H1 (cell line): Measurements from ENCODE around the gene USH2A. TPM values are rescaled to one million over a fixed set of nuclear protein-coding genes. Genes with fewer than 3 reads are reported as not detected.

Experiments used
- RBBP5 ChIP-seq: IDR thresholded peaks from 2 replicates; pipeline ENCODE4 v1.7.1; 2012; ENCODE audit warnings: low read depth, mild to moderate bottlenecking, inconsistent platforms, low read length, moderate library complexity, borderline replicate concordance
- YY1 ChIP-seq: IDR thresholded peaks from 2 replicates; pipeline ENCODE4 v1.6.1; 2011; ENCODE audit warnings: low read depth, mild to moderate bottlenecking, low read length
- polyA plus RNA-seq, 7 experiments: library from polyadenylated mRNA; depleted of rRNA in 3 of 7; stranded (reverse) in 5 of 7; unstranded in 2 of 7; fragments of >200 nt in 5 of 7; fragments of 200-250 nt in 2 of 7; gene quantifications; 1 replicate in 5 of 7; 2 replicates in 1 of 7; 4 replicates in 1 of 7; pipeline versions ENCODE4 v1.2.1 to v1.2.3, GENCODE V29; 2011 to 2013; ENCODE audit warnings: missing spikeins in 2 of 7, mixed read lengths in 2 of 7
- total RNA-seq: library from RNA; stranded (reverse); fragmentation: NEBNext Ultra II Directional; extraction: Animal tissue kit (Norgen Biotek cat#: 25700); gene quantifications from 2 replicates; pipeline ENCODE4 v1.2.1, GENCODE V29; 2021
- TF ChIP-seq, protein P1 (sequence below): fragments of 300-600 bp; sonication (generic); IDR thresholded peaks from 2 replicates; pipeline ENCODE4 v1.7.1; 2012; ENCODE audit warnings: low read length, moderate library complexity, mild to moderate bottlenecking, inconsistent platforms; ENCODE audit not compliant: insufficient replicate concordance

The USH2A gene
- total and polyA plus RNA-seq, 2 of the 8 experiments (the other 6 are each of a cell fraction or from before 2014, with no cell fraction given), result 0.02 to 0.17 TPM

DNA sequence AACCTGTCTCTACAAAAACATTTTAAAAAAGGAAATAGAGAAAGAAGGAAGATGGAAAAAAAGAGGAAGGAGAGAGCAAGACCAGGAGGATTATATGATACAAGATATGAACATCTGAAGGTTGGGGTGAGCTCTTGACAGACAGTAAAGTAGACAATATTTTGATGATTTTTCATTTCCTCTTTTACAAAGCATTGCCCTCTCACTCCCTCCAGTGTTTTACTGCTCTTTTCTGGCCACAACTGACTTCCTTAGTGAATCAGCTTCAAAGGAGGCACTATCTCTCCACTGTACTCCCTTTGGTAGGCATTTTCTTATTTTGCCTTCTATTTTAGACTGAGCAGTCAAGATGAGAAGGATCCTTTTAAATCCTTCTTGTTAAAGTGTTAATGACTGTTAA, 559.5 kb downstream of the USH2A start (continued):
- TF ChIP-seq, protein P1, sequence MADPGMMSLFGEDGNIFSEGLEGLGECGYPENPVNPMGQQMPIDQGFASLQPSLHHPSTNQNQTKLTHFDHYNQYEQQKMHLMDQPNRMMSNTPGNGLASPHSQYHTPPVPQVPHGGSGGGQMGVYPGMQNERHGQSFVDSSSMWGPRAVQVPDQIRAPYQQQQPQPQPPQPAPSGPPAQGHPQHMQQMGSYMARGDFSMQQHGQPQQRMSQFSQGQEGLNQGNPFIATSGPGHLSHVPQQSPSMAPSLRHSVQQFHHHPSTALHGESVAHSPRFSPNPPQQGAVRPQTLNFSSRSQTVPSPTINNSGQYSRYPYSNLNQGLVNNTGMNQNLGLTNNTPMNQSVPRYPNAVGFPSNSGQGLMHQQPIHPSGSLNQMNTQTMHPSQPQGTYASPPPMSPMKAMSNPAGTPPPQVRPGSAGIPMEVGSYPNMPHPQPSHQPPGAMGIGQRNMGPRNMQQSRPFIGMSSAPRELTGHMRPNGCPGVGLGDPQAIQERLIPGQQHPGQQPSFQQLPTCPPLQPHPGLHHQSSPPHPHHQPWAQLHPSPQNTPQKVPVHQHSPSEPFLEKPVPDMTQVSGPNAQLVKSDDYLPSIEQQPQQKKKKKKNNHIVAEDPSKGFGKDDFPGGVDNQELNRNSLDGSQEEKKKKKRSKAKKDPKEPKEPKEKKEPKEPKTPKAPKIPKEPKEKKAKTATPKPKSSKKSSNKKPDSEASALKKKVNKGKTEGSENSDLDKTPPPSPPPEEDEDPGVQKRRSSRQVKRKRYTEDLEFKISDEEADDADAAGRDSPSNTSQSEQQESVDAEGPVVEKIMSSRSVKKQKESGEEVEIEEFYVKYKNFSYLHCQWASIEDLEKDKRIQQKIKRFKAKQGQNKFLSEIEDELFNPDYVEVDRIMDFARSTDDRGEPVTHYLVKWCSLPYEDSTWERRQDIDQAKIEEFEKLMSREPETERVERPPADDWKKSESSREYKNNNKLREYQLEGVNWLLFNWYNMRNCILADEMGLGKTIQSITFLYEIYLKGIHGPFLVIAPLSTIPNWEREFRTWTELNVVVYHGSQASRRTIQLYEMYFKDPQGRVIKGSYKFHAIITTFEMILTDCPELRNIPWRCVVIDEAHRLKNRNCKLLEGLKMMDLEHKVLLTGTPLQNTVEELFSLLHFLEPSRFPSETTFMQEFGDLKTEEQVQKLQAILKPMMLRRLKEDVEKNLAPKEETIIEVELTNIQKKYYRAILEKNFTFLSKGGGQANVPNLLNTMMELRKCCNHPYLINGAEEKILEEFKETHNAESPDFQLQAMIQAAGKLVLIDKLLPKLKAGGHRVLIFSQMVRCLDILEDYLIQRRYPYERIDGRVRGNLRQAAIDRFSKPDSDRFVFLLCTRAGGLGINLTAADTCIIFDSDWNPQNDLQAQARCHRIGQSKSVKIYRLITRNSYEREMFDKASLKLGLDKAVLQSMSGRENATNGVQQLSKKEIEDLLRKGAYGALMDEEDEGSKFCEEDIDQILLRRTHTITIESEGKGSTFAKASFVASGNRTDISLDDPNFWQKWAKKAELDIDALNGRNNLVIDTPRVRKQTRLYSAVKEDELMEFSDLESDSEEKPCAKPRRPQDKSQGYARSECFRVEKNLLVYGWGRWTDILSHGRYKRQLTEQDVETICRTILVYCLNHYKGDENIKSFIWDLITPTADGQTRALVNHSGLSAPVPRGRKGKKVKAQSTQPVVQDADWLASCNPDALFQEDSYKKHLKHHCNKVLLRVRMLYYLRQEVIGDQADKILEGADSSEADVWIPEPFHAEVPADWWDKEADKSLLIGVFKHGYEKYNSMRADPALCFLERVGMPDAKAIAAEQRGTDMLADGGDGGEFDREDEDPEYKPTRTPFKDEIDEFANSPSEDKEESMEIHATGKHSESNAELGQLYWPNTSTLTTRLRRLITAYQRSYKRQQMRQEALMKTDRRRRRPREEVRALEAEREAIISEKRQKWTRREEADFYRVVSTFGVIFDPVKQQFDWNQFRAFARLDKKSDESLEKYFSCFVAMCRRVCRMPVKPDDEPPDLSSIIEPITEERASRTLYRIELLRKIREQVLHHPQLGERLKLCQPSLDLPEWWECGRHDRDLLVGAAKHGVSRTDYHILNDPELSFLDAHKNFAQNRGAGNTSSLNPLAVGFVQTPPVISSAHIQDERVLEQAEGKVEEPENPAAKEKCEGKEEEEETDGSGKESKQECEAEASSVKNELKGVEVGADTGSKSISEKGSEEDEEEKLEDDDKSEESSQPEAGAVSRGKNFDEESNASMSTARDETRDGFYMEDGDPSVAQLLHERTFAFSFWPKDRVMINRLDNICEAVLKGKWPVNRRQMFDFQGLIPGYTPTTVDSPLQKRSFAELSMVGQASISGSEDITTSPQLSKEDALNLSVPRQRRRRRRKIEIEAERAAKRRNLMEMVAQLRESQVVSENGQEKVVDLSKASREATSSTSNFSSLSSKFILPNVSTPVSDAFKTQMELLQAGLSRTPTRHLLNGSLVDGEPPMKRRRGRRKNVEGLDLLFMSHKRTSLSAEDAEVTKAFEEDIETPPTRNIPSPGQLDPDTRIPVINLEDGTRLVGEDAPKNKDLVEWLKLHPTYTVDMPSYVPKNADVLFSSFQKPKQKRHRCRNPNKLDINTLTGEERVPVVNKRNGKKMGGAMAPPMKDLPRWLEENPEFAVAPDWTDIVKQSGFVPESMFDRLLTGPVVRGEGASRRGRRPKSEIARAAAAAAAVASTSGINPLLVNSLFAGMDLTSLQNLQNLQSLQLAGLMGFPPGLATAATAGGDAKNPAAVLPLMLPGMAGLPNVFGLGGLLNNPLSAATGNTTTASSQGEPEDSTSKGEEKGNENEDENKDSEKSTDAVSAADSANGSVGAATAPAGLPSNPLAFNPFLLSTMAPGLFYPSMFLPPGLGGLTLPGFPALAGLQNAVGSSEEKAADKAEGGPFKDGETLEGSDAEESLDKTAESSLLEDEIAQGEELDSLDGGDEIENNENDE, result no peak
- TF ChIP-seq YY1 (no peak), RBBP5 (no peak)
- TF ChIP-seq, all 59 proteins: peak for 0
